K562 treated with DMSO at 1 percent for 4 hours (cell line): ENCODE results near the gene SLC5A8. TPM values are rescaled to one million over a fixed set of nuclear protein-coding genes. Genes with fewer than 3 reads are reported as not detected.

ENCODE experiments used
- total RNA-seq: library from RNA; unstranded; fragments of 300-600 nt; gene quantifications from 2 replicates; pipeline ENCODE4 v1.2.3, GENCODE V29; 2022; ENCODE audit not compliant: insufficient read depth

Gene SLC5A8, protein sequence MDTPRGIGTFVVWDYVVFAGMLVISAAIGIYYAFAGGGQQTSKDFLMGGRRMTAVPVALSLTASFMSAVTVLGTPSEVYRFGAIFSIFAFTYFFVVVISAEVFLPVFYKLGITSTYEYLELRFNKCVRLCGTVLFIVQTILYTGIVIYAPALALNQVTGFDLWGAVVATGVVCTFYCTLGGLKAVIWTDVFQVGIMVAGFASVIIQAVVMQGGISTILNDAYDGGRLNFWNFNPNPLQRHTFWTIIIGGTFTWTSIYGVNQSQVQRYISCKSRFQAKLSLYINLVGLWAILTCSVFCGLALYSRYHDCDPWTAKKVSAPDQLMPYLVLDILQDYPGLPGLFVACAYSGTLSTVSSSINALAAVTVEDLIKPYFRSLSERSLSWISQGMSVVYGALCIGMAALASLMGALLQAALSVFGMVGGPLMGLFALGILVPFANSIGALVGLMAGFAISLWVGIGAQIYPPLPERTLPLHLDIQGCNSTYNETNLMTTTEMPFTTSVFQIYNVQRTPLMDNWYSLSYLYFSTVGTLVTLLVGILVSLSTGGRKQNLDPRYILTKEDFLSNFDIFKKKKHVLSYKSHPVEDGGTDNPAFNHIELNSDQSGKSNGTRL
- not detected in 2 replicates for total RNA-seq

DNA sequence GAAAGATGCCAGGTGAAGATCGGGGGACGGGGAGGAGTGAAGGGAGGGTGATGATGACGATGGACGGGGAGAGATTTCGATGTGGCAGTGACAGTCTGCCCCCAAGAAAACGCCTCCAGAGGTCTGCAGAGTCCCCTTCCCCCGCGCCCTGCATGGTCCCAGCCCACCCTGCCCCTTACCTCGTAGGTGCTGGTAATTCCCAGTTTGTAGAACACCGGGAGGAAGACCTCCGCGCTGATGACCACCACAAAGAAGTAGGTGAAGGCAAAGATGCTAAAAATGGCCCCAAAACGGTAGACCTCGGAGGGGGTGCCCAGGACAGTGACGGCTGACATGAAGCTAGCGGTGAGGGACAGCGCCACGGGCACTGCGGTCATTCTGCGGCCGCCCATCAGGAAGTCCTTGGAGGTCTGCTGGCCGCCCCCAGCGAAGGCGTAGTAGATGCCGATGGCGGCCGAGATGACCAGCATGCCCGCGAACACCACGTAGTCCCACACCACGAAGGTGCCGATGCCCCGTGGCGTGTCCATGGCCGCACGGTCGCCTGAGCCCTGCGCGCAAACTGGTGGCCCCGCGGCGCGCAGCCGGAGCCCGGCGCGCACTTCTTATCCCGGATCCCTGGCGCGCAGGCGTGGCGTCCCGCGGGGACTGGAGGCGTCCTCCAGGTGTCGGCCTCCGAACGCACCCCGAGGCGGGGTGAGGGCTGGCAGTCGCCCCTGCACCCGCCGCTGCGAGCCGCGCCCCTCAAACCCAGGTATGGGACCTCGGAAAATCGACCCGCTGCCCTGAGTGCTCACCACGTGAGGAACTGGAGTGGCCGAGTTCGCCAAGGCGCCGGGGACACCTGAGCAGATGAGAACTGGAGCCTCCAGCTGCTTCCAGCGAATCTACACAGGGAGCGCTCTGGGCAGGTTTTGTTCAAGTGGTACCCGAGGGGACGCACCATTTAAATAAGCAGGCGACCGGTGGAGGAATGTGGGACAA is at the start of gene SLC5A8:
TSS of gene SLC5A8 (minus strand) at position 920 of the 984 bp plus-strand sequence. CDS start at position 530, 390 bp downstream.

Other genes starting within 250 kb of the SLC5A8 start
- gene UTP20, start 69.9 kb upstream of the SLC5A8 start, total RNA-seq, result 2.1 and 3.1 TPM in 2 replicates
- gene ARL1, start 197.5 kb upstream of the SLC5A8 start, total RNA-seq, result 19.3 and 27.0 TPM in 2 replicates